PC-9 (cell line): ENCODE measurements around the gene CEACAM21. TPM values are rescaled to one million over a fixed set of nuclear protein-coding genes. Genes with fewer than 3 reads are reported as not detected.

Source experiments
- BruUV-seq: library from RNA; stranded (reverse); fragments of 400-500 nt; replicated peaks from 2 replicates; lab custom pipeline; 2021; lab: Mats Ljungman, UMichigan
- CTCF ChIA-PET: fragments of 300-600 bp; sonication (Branson Sonifier 250); formaldehyde crosslinking; loops from one replicate; lab custom pipeline; 2022; ENCODE audit warnings: antibody characterized with exemption; lab: Charles Lee
- POLR2A ChIA-PET: fragments of 300-600 bp; sonication (Branson Sonifier 250); formaldehyde crosslinking; loops from one replicate; lab custom pipeline; 2022; ENCODE audit warnings: antibody characterized with exemption; ENCODE audit not compliant: unreplicated experiment; lab: Charles Lee
- DNase-seq, 2 experiments: peaks; one replicate each; pipeline versions ENCODE4 v3.0.0 to v3.0.0-alpha.2; 2015 to 2022; ENCODE audit warnings: mixed read lengths in 1 of 2
- H2AFZ ChIP-seq: fragments of 200-600 bp; sonication (generic); 2 replicates; pipeline ENCODE4 v1.8.1; 2017; ENCODE audit warnings: antibody characterized with exemption
- H3F3A ChIP-seq: fragments of 200-600 bp; sonication (generic); 2 replicates; pipeline ENCODE4 v1.8.1; 2017; ENCODE audit warnings: antibody characterized with exemption, mild to moderate bottlenecking, low read depth; ENCODE audit not compliant: insufficient read depth
- H3K27ac ChIP-seq: fragments of 200-600 bp; sonication (generic); 2 replicates; pipeline ENCODE4 v1.6.1; 2016; ENCODE audit warnings: mixed run types
- H3K27me3 ChIP-seq: fragments of 200-600 bp; sonication (generic); 2 replicates; pipeline ENCODE4 v1.6.1; 2016; ENCODE audit warnings: low read depth, mixed run types; ENCODE audit not compliant: insufficient read depth
- H3K36me3 ChIP-seq: fragments of 200-600 bp; sonication (generic); 2 replicates; pipeline ENCODE4 v1.6.1; 2016; ENCODE audit warnings: low read depth, mixed run types
- H3K4me1 ChIP-seq: fragments of 200-600 bp; sonication (generic); replicated peaks from 2 replicates; pipeline ENCODE4 v1.6.1; 2016; ENCODE audit warnings: mixed run types; ENCODE audit not compliant: insufficient read depth
- H3K4me2 ChIP-seq: fragments of 200-600 bp; sonication (generic); 2 replicates; pipeline ENCODE4 v1.6.1; 2017; ENCODE audit warnings: mixed run types
- H3K4me3 ChIP-seq: fragments of 200-600 bp; sonication (generic); 2 replicates; pipeline ENCODE4 v1.6.1; 2016; ENCODE audit warnings: mixed run types
- H3K79me2 ChIP-seq: fragments of 200-600 bp; sonication (generic); 2 replicates; pipeline ENCODE4 v1.6.1; 2017; ENCODE audit warnings: low read depth, mixed run types
- H3K9me2 ChIP-seq: fragments of 200-600 bp; sonication (generic); 2 replicates; pipeline ENCODE4 v1.8.1; 2017; ENCODE audit warnings: mild to moderate bottlenecking; ENCODE audit not compliant: insufficient read depth
- H3K9me3 ChIP-seq: fragments of 200-600 bp; sonication (generic); 2 replicates; pipeline ENCODE4 v1.8.1; 2016; ENCODE audit warnings: low read depth; ENCODE audit not compliant: insufficient read depth
- H4K20me1 ChIP-seq: fragments of 200-600 bp; sonication (generic); 2 replicates; pipeline ENCODE4 v1.8.1; 2017; ENCODE audit not compliant: insufficient read depth
- CTCF ChIP-seq: fragments of 200-600 bp; sonication (generic); conservative IDR thresholded peaks from 2 replicates; pipeline ENCODE4 v1.6.1; 2017; ENCODE audit warnings: mixed run types, antibody characterized with exemption, mild to moderate bottlenecking, moderate library complexity
- EZH2 ChIP-seq: fragments of 200-600 bp; sonication (generic); IDR thresholded peaks from 2 replicates; pipeline ENCODE4 v1.8.0; 2017; ENCODE audit warnings: antibody characterized with exemption, low read depth
- intact Hi-C: fragments of 100-400 bp; cut with micrococcal nuclease; formaldehyde crosslinking; loops from one replicate; pipeline ENCODE4 v1.10.0; 2022; ENCODE audit not compliant: unreplicated experiment
- total RNA-seq: library from RNA; stranded (reverse); gene quantifications from 2 replicates; pipeline ENCODE4 v1.2.3, GENCODE V29; 2021

The CEACAM21 gene
- total RNA-seq, 1 experiment from 2014 or later = not detected

GRCh38 chr19:41553804-41554203 is 22.2 kb upstream of the CEACAM21 start:
- no TSS peak for BruUV-seq

DNA sequence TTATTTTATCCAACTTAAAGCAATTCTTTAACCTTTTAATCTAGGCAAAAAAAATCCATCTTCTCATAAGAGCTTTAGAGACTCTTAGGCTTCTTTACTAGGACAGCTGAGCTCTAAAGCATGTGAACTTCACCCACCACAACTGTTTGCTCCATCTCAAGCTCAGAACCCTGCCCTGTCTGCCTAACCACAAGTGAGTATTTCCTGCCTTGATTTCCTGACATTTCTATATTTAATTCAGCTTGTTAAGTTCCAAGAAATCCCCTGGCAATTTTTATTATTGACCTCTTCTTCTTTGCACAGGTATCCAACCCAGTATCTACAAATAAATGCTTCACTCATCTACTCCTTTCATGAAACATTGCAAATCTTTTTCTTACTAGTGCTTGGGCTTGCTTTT is 21.1 kb upstream of the CEACAM21 start:
- Histone ChIP-seq H3F3A (no peaks in the 10 kb centered on the region), H3K36me3 (no peaks in the 10 kb centered on the region), H3K9me2 (no peaks in the 10 kb centered on the region), H3K79me2 (no peaks in the 10 kb centered on the region), H3K4me1 (no peaks in the 10 kb centered on the region), H2AFZ (no peak overlapping the region), H3K4me2 (no peak overlapping the region), H3K4me3 (no peak overlapping the region), H3K27me3 (peaks cover 94% of the 10 kb centered on the region), H4K20me1 (no peaks in the 10 kb centered on the region), H3K27ac (no peak overlapping the region), H3K9me3 (no peaks in the 10 kb centered on the region)
- intact Hi-C loops = no loop called here
- BruUV-seq = no TSS peak
- no peak for DNase-seq
- ChIA-PET POLR2A (no interaction called here), CTCF (interaction anchor here (0.6 kb wide), 1 partner anchor 107 kb away, joined by 8 read pairs; no protein-coding TSS in a partner anchor)
- no peak for TF ChIP-seq CTCF
- no peak for TF ChIP-seq EZH2

More at GRCh38 chr19:41553804-41554203, 22.2 kb upstream of the CEACAM21 start:
- Histone ChIP-seq H3K9me2 (no peaks in the 10 kb centered on the region), H3K27ac (no peak overlapping the region), H4K20me1 (no peaks in the 10 kb centered on the region), H3K27me3 (peaks cover 96% of the 10 kb centered on the region), H3K79me2 (no peaks in the 10 kb centered on the region), H3K9me3 (no peaks in the 10 kb centered on the region), H3K4me1 (no peaks in the 10 kb centered on the region), H3F3A (no peaks in the 10 kb centered on the region), H3K4me2 (no peak overlapping the region), H3K4me3 (no peak overlapping the region), H2AFZ (no peak overlapping the region), H3K36me3 (no peaks in the 10 kb centered on the region)
- POLR2A ChIA-PET = no interaction called here
- intact Hi-C loops = no loop called here
- DNase-seq = no peak
- TF ChIP-seq CTCF = no peak
- TF ChIP-seq EZH2 = no peak
- CTCF ChIA-PET = no interaction called here

- Histone ChIP-seq H3K79me2 (no peaks in the 10 kb centered on the region), H4K20me1 (no peaks in the 10 kb centered on the region), H3K9me3 (no peaks in the 10 kb centered on the region), H3K4me2 (no peak overlapping the region), H3K4me3 (no peak overlapping the region), H3K9me2 (no peaks in the 10 kb centered on the region), H3K36me3 (no peaks in the 10 kb centered on the region), H3F3A (no peaks in the 10 kb centered on the region), H3K27ac (no peak overlapping the region), H3K27me3 (peaks cover 94% of the 10 kb centered on the region), H2AFZ (no peak overlapping the region), H3K4me1 (no peaks in the 10 kb centered on the region)
- CTCF ChIA-PET = no interaction called here
- BruUV-seq = no TSS peak
- POLR2A ChIA-PET = no interaction called here
- intact Hi-C loops = no loop called here
- no peak for TF ChIP-seq CTCF
- no peak for TF ChIP-seq EZH2
- no peak for DNase-seq
These were observed 20.2 kb upstream of the CEACAM21 start for GRCh38 chr19:41555748-41556147.
